Brain microvascular endothelial cell (primary cell): Measurements from ENCODE around the gene BCAT1.
A peak's percentile ranks its signal among the peaks of the same experiment; 100 is the strongest.

ENCODE experiments used
- DNase-seq: peaks from one replicate; pipeline ENCODE4 v3.0.0-alpha.2; 2020
- H3K27ac ChIP-seq: fragments of 250-450 bp; sonication (Bioruptor Pico); 2 replicates; pipeline ENCODE4 v1.5.1; 2020; ENCODE audit warnings: mild to moderate bottlenecking, moderate library complexity
- H3K27me3 ChIP-seq: fragments of 250-450 bp; sonication (Bioruptor Pico); replicated peaks from 2 replicates; pipeline ENCODE4 v1.5.1; 2020; ENCODE audit warnings: mild to moderate bottlenecking
- H3K36me3 ChIP-seq: fragments of 250-450 bp; sonication (Bioruptor Pico); replicated peaks from 2 replicates; pipeline ENCODE4 v1.5.1; 2020; ENCODE audit warnings: mild to moderate bottlenecking
- H3K4me3 ChIP-seq: 2 replicates; pipeline ENCODE4 v1.5.1; 2011; ENCODE audit warnings: low read depth, mild to moderate bottlenecking, control low read depth, low read length, moderate library complexity
- CTCF ChIP-seq: IDR thresholded peaks from 2 replicates; pipeline ENCODE4 v1.5.1; 2011; ENCODE audit warnings: low read depth, mild to moderate bottlenecking, moderate library complexity, low read length, control low read depth, inconsistent platforms; ENCODE audit errors: missing control alignments
- in situ Hi-C: cut with HindIII; loops from 2 replicates; pipeline ENCODE4 v1.10.0; 2017; ENCODE audit warnings: low sequenced_read_pairs, low pct_ligation_motif_present

The BCAT1 gene

DNA sequence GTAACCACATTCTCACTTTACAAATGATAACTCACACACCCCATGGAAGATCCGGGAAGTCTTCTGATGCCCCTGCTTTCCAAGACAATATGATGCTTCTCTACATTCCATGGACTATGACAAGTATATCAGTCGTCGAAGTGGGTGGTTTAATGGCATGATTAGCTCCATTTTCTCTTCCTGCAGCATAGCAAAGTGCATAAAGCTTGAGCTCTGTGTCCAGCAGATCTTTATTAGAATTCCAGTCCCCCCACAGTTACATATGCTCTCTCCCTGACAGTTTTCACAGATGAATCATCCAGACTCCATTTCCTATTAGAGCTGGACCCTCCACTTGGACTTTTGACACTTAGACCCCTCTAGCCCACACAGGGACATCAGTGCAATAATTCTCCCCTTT lies 174.9 kb downstream of the BCAT1 start:
- Histone ChIP-seq H3K36me3 (no peaks in the 10 kb centered on the region), H3K27me3 (no peaks in the 10 kb centered on the region), H3K4me3 (no peak overlapping the region), H3K27ac (no peak overlapping the region)
- TF ChIP-seq CTCF: no peak
- no peak for DNase-seq
- in situ Hi-C loops: no loop called here

DNA sequence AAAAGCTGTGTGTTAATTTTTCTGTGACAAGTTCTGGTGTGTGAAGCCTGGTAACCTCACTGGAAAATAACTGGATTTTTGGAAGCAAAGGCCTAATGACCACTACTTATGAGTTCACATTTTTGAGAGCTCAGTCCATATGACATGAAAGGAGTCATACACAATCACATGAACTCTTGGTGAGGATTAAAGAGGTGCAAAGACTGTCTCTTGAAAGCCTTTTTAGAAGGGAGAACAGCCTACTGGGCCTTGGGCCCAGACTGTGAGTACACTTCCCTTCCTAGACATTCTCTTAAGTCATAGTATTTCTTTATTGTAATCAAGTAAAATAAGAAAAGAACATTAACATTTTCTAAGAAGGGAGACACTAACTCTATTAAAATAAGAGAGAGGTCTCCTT lies 176.1 kb downstream of the BCAT1 start:
- no peak for TF ChIP-seq CTCF
- DNase-seq: no peak
- H3K27ac ChIP-seq: no peak overlapping the region
- no peaks in the 10 kb centered on the region for H3K27me3 ChIP-seq
- in situ Hi-C loops: no loop called here
- H3K36me3 ChIP-seq: no peaks in the 10 kb centered on the region
- H3K4me3 ChIP-seq: no peak overlapping the region

DNA sequence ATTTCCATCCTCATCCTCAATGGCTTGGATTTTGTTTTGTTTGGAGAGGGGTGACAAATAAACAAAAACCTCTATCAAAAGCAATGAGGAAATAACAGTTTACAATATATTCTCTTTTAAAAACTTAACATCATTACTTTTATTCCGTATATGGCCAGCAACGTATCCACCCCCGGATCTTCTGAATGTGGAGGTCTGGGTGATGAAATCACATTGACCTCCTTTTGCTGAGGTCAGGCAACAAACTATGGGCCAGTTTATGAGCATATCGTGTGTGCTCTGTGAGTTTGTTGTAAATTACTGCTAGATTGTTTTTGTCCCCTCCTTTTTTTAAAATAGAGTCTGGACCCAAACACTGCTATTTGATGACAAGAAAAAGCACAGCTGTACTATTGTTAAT lies 178.1 kb downstream of the BCAT1 start:
- Histone ChIP-seq H3K27me3 (no peaks in the 10 kb centered on the region), H3K36me3 (no peaks in the 10 kb centered on the region), H3K4me3 (no peak overlapping the region), H3K27ac (peak overlapping the region; percentile 9)
- peak; percentile 38 for DNase-seq
- in situ Hi-C loops: no loop called here
- TF ChIP-seq CTCF: no peak

DNA sequence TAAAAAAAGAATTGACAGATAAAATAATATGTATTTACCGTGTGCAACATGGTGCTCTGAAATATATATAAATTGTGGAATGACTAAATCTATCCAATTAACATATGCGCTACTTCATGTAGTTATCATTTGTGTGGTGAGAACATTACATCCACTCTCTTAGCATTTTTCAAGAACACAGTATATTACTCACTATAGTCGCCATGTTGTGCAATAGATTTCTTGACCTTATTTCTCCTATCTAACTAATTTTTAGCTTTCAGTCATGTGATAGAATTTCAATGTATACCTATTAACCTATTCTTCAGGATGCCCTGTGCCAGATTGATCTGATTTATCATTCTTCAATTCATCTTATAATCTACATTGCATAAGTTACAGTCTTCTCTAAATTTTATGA lies 178.6 kb downstream of the BCAT1 start:
- peak overlapping the region; percentile 9 for H3K27ac ChIP-seq
- no peaks in the 10 kb centered on the region for H3K36me3 ChIP-seq
- in situ Hi-C loops: no loop called here
- H3K4me3 ChIP-seq: no peak overlapping the region
- no peaks in the 10 kb centered on the region for H3K27me3 ChIP-seq
- no peak for DNase-seq
- no peak for TF ChIP-seq CTCF

DNA sequence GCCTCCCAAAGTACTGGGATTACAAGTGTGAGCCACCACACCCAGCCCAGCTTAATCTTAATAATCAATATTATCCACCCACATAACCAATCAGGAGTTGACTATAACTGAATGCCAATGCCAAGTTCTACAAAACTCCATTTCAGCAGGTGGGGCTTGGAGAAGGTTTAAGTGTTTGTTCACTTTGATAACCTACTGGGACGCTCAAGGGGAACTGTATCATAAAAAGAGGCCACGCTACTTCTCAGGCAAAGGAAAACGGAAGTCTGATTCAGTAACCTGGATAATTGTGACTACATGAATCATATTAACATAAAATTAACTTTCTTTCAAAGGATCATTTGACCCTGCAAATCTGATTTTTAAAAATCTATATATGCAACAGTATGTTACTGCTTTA lies 179.2 kb downstream of the BCAT1 start:
- H3K36me3 ChIP-seq: no peaks in the 10 kb centered on the region
- no peak for TF ChIP-seq CTCF
- in situ Hi-C loops: no loop called here
- no peak for DNase-seq
- H3K4me3 ChIP-seq: no peak overlapping the region
- no peak overlapping the region for H3K27ac ChIP-seq
- no peaks in the 10 kb centered on the region for H3K27me3 ChIP-seq

GRCh38 chr12:24768415-24768814 lies 180.5 kb downstream of the BCAT1 start:
- DNase-seq: no peak
- H3K4me3 ChIP-seq: no peak overlapping the region
- H3K27ac ChIP-seq: no peak overlapping the region
- in situ Hi-C loops: no loop called here
- H3K36me3 ChIP-seq: no peaks in the 10 kb centered on the region
- TF ChIP-seq CTCF: no peak
- no peaks in the 10 kb centered on the region for H3K27me3 ChIP-seq
